H9 (cell line): Measurements from ENCODE around the gene PYROXD2. TPM values are rescaled to one million over a fixed set of nuclear protein-coding genes. Genes with fewer than 3 reads are reported as not detected.

Experiments used
- DNase-seq: peaks from one replicate; pipeline ENCODE4 v3.0.0-alpha.2; 2017
- H2AFZ ChIP-seq: one replicate; pipeline ENCODE4 v1.6.1; 2013; ENCODE audit warnings: mild to moderate bottlenecking, low read length, control low read depth, moderate library complexity
- H2AK5ac ChIP-seq: 2 replicates; pipeline ENCODE4 v1.6.1; 2013; ENCODE audit warnings: low read length, control low read depth, mixed read lengths; ENCODE audit not compliant: insufficient read length
- H2BK120ac ChIP-seq: one replicate; pipeline ENCODE4 v1.6.1; 2013; ENCODE audit warnings: low read depth, mild to moderate bottlenecking, low read length, control low read depth, inconsistent platforms; ENCODE audit not compliant: poor library complexity, severe bottlenecking
- H2BK12ac ChIP-seq: 2 replicates; pipeline ENCODE4 v1.6.1; 2013; ENCODE audit warnings: low read length, control low read depth, mixed read lengths, low read depth; ENCODE audit not compliant: insufficient read length
- H2BK15ac ChIP-seq: 2 replicates; pipeline ENCODE4 v1.6.1; 2013; ENCODE audit warnings: low read depth, low read length, control low read depth
- H2BK20ac ChIP-seq: one replicate; pipeline ENCODE4 v1.6.1; 2013; ENCODE audit warnings: low read depth, mild to moderate bottlenecking, low read length, control low read depth, inconsistent platforms; ENCODE audit not compliant: poor library complexity, severe bottlenecking
- H2BK5ac ChIP-seq: 2 replicates; pipeline ENCODE4 v1.6.1; 2013; ENCODE audit warnings: low read length, control low read depth, mixed read lengths; ENCODE audit not compliant: insufficient read length
- H3K14ac ChIP-seq: 2 replicates; pipeline ENCODE4 v1.6.1; 2013; ENCODE audit warnings: low read length, control low read depth; ENCODE audit not compliant: insufficient read depth
- H3K18ac ChIP-seq: 2 replicates; pipeline ENCODE4 v1.6.1; 2013; ENCODE audit warnings: low read depth, mild to moderate bottlenecking, mixed read lengths, low read length, control low read depth; ENCODE audit not compliant: insufficient read length
- H3K23ac ChIP-seq: 2 replicates; pipeline ENCODE4 v1.6.1; 2013; ENCODE audit warnings: low read length, control low read depth, mixed read lengths, low read depth; ENCODE audit not compliant: insufficient read length
- H3K23me2 ChIP-seq: 2 replicates; pipeline ENCODE4 v1.6.1; 2013; ENCODE audit warnings: low read depth, mild to moderate bottlenecking, mixed read lengths, low read length, control low read depth; ENCODE audit not compliant: insufficient read length, poor library complexity, severe bottlenecking
- H3K27ac ChIP-seq: 2 replicates; pipeline ENCODE4 v1.5.1; 2013; ENCODE audit warnings: low read length, control low read depth, mixed read lengths, low read depth; ENCODE audit not compliant: insufficient read length
- H3K27me3 ChIP-seq: 2 replicates; pipeline ENCODE4 v1.6.1; 2013; ENCODE audit warnings: low read length, control low read depth, inconsistent platforms; ENCODE audit not compliant: insufficient read depth
- H3K4ac ChIP-seq: 2 replicates; pipeline ENCODE4 v1.6.1; 2013; ENCODE audit warnings: low read depth, mild to moderate bottlenecking, control low read depth, inconsistent platforms, low read length, moderate library complexity
- H3K4me1 ChIP-seq: 2 replicates; pipeline ENCODE4 v1.6.1; 2013; ENCODE audit warnings: low read length, control low read depth, inconsistent platforms; ENCODE audit not compliant: insufficient read depth
- H3K4me2 ChIP-seq: 2 replicates; pipeline ENCODE4 v1.6.1; 2013; ENCODE audit warnings: low read length, control low read depth, mixed read lengths; ENCODE audit not compliant: insufficient read length, insufficient read depth
- H3K56ac ChIP-seq: 2 replicates; pipeline ENCODE4 v1.6.1; 2013; ENCODE audit warnings: low read depth, mild to moderate bottlenecking, mixed read lengths, low read length, control low read depth; ENCODE audit not compliant: insufficient read length
- H3K79me1 ChIP-seq: 2 replicates; pipeline ENCODE4 v1.6.1; 2013; ENCODE audit warnings: low read depth, mild to moderate bottlenecking, moderate library complexity, low read length, control low read depth, inconsistent platforms; ENCODE audit not compliant: insufficient read depth, poor library complexity, severe bottlenecking
- H3K79me2 ChIP-seq: 2 replicates; pipeline ENCODE4 v1.6.1; 2013; ENCODE audit warnings: low read length, control low read depth, inconsistent platforms; ENCODE audit not compliant: insufficient read depth
- H3K9ac ChIP-seq: 2 replicates; pipeline ENCODE4 v1.6.1; 2013; ENCODE audit warnings: low read length, control low read depth, mixed read lengths; ENCODE audit not compliant: insufficient read length; ENCODE audit errors: extremely low read depth
- H3K9me3 ChIP-seq: one replicate; pipeline ENCODE4 v1.6.1; 2013; ENCODE audit warnings: low read depth, low read length, inconsistent platforms; ENCODE audit not compliant: control insufficient read depth
- H3T11ph ChIP-seq: one replicate; pipeline ENCODE4 v1.6.1; 2013; ENCODE audit warnings: mild to moderate bottlenecking, low read length, control low read depth, inconsistent platforms
- H4K20me1 ChIP-seq: one replicate; pipeline ENCODE4 v1.6.1; 2013; ENCODE audit not compliant: control insufficient read depth, insufficient read length, insufficient read depth
- H4K5ac ChIP-seq: 2 replicates; pipeline ENCODE4 v1.6.1; 2013; ENCODE audit warnings: low read depth, mild to moderate bottlenecking, mixed read lengths, low read length, control low read depth; ENCODE audit not compliant: insufficient read length
- H4K8ac ChIP-seq: replicated peaks from 2 replicates; pipeline ENCODE4 v1.6.1; 2013; ENCODE audit warnings: low read length, control low read depth, mixed read lengths, low read depth; ENCODE audit not compliant: insufficient read length
- H4K91ac ChIP-seq: 2 replicates; pipeline ENCODE4 v1.6.1; 2013; ENCODE audit warnings: low read depth, mild to moderate bottlenecking, moderate library complexity, mixed read lengths, low read length, control low read depth; ENCODE audit not compliant: insufficient read length
- H3K27ac Mint-ChIP-seq, 3 experiments: 2 replicates in 2 of 3; 3 replicates in 1 of 3; pipeline ENCODE4 v1.8.0; 2020 to 2021; ENCODE audit warnings: mixed read lengths in 3 of 3, mild to moderate bottlenecking in 1 of 3, moderate library complexity in 1 of 3
- H3K27me3 Mint-ChIP-seq: 2 replicates; pipeline ENCODE4 v1.8.0; 2021; ENCODE audit warnings: low read depth, mild to moderate bottlenecking, moderate library complexity, mixed read lengths
- H3K36me3 Mint-ChIP-seq, 3 experiments: 2 replicates in 2 of 3; 3 replicates in 1 of 3; pipeline ENCODE4 v1.8.0; 2020 to 2021; ENCODE audit warnings: low read depth in 3 of 3, mixed read lengths in 3 of 3; ENCODE audit not compliant: insufficient read depth in 1 of 3
- H3K4me1 Mint-ChIP-seq, 2 experiments: 2 replicates each; pipeline ENCODE4 v1.8.0; 2020; ENCODE audit warnings: mixed read lengths in 2 of 2
- H3K4me3 Mint-ChIP-seq, 2 experiments: 2 replicates in 1 of 2; 3 replicates in 1 of 2; pipeline ENCODE4 v1.8.0; 2020 to 2021; ENCODE audit warnings: mild to moderate bottlenecking in 2 of 2, mixed read lengths in 2 of 2, moderate library complexity in 1 of 2
- H3K9me3 Mint-ChIP-seq, 2 experiments: 2 replicates in 1 of 2; 3 replicates in 1 of 2; pipeline ENCODE4 v1.8.0; 2020; ENCODE audit warnings: mild to moderate bottlenecking in 2 of 2, mixed read lengths in 2 of 2, moderate library complexity in 1 of 2
- CTCF ChIP-seq: fragments of 200-600 bp; sonication (generic); conservative IDR thresholded peaks from 3 replicates; pipeline ENCODE4 v1.8.0; 2021; ENCODE audit warnings: antibody characterized with exemption, mild to moderate bottlenecking
- WGBS: extraction: QIAGEN DNeasy Blood & Tissue Kit; methylation state at CpG from one replicate; pipeline ENCODE4 v1.1.7; 2013; ENCODE audit warnings: missing lambda C conversion rate, low lambda C conversion rate, mixed read lengths; ENCODE audit not compliant: insufficient read length; ENCODE audit errors: extremely low coverage; 5-methylcytosine and 5-hydroxymethylcytosine counted together
- total RNA-seq: library from RNA; stranded (reverse); gene quantifications from 2 replicates; pipeline ENCODE4 v1.2.1, GENCODE V29; 2021

Gene PYROXD2
- total RNA-seq, 1 experiment from 2014 or later = 5.3 TPM

GRCh38 chr10:98463016-98463415 lies 48.0 kb upstream of the PYROXD2 start:
- H4K20me1 ChIP-seq = no peaks in the 10 kb centered on the region
- TF ChIP-seq CTCF = no peak
- H4K5ac ChIP-seq = no peak overlapping the region
- peaks cover 11 to 12% of the 10 kb centered on the region in 2 experiments for H3K4me1 Mint-ChIP-seq
- DNase-seq = no peak
- H2BK5ac ChIP-seq = no peak overlapping the region
- H3K23me2 ChIP-seq = no peaks in the 10 kb centered on the region
- H3K9ac ChIP-seq = no peak overlapping the region
- no peak overlapping the region for H2BK120ac ChIP-seq
- no peaks in the 10 kb centered on the region for H3K9me3 Mint-ChIP-seq
- H3K56ac ChIP-seq = no peak overlapping the region
- H3K79me2 ChIP-seq = no peaks in the 10 kb centered on the region
- H3K79me1 ChIP-seq = no peaks in the 10 kb centered on the region
- H3K36me3 Mint-ChIP-seq = no peaks in the 10 kb centered on the region; a peak in 1 of 7 replicates
- H3K23ac ChIP-seq = no peak overlapping the region
- no peak overlapping the region for H3T11ph ChIP-seq
- no peak overlapping the region for H3K27ac Mint-ChIP-seq
- no peak overlapping the region for H2AK5ac ChIP-seq
- H4K8ac ChIP-seq = no peak overlapping the region
- H3K14ac ChIP-seq = no peak overlapping the region
- no peak overlapping the region for H4K91ac ChIP-seq
- H3K4me2 ChIP-seq = no peak overlapping the region
- no peaks in the 10 kb centered on the region; the same call in 1 of the 2 replicates for H3K4me1 ChIP-seq
- no peaks in the 10 kb centered on the region for H3K9me3 ChIP-seq
- no peak overlapping the region for H2BK20ac ChIP-seq
- no peak overlapping the region for H2BK15ac ChIP-seq
- H3K27me3 ChIP-seq = no peaks in the 10 kb centered on the region
- no peak overlapping the region for H3K4me3 Mint-ChIP-seq
- peaks cover 5% of the 10 kb centered on the region for H3K27me3 Mint-ChIP-seq
- no peak overlapping the region for H2AFZ ChIP-seq
- no peak overlapping the region for H2BK12ac ChIP-seq
- no peak overlapping the region for H3K27ac ChIP-seq
- WGBS = no CpG with 5 or more reads among the region's 6 CpGs
- no peak overlapping the region for H3K18ac ChIP-seq
- H3K4ac ChIP-seq = no peak overlapping the region
